GM12878 (cell line): ENCODE data around the gene MAML3. TPM values are rescaled to one million over a fixed set of nuclear protein-coding genes. Genes with fewer than 3 reads are reported as not detected.

Source experiments
- ATAC-seq: fragments of 200-7000 bp; cut with Tn5 transposase; 3 replicates; pipeline ENCODE4 v1.9.1; 2020; ENCODE audit warnings: mild to moderate bottlenecking, moderate library complexity
- BruUV-seq: library from RNA; stranded (reverse); fragments of 400-500 nt; replicated peaks from 2 replicates; lab custom pipeline; 2021; lab: Mats Ljungman, UMichigan
- CTCF ChIA-PET: fragments of 300-600 bp; sonication (Branson Sonifier 250); formaldehyde crosslinking; extraction: SDS; loops from one replicate; lab custom pipeline; 2021; ENCODE audit warnings: inconsistent platforms; lab: Yijun Ruan, JAX
- POLR2A ChIA-PET: fragments of 350-600 bp; formaldehyde crosslinking; extraction: SDS; loops from one replicate; lab custom pipeline; 2021; ENCODE audit warnings: inconsistent platforms; lab: Charles Lee
- RAD21 ChIA-PET: fragments of 300-600 bp; sonication (Branson Sonifier 250); formaldehyde crosslinking; loops from one replicate; lab custom pipeline; 2023; ENCODE audit warnings: antibody characterized with exemption; ENCODE audit not compliant: unreplicated experiment; lab: Charles Lee
- SMC1A ChIA-PET: fragments of 300-600 bp; sonication (Branson Sonifier 250); formaldehyde crosslinking; loops from one replicate; lab custom pipeline; 2023; ENCODE audit not compliant: unreplicated experiment, uncharacterized antibody; lab: Charles Lee
- DNase-seq: peaks from one replicate; pipeline ENCODE4 v3.0.0-alpha.2; 2011; ENCODE audit warnings: low read depth, low spot score
- FAIRE-seq: peaks from 3 replicates; lab custom pipeline; 2011; peaks lifted over from hg19 to GRCh38; lab: Jason Lieb, UNC
- H2AFZ ChIP-seq: 2 replicates; pipeline ENCODE4 v1.6.0; 2011; ENCODE audit warnings: low read depth, low read length, control low read depth; ENCODE audit not compliant: control insufficient read depth
- H3K27ac ChIP-seq: 2 replicates; pipeline ENCODE4 v1.5.1; 2011; ENCODE audit warnings: control low read depth; ENCODE audit not compliant: control insufficient read depth, insufficient read depth
- H3K27me3 ChIP-seq, 2 experiments: replicated peaks in 1 of 2; 2 replicates each; pipeline versions ENCODE4 v1.6.0 to v1.6.1; 2011; ENCODE audit warnings: low read length in 1 of 2; ENCODE audit not compliant: control insufficient read depth in 2 of 2, insufficient read depth in 2 of 2
- H3K36me3 ChIP-seq, 2 experiments: 2 replicates each; pipeline ENCODE4 v1.5.1; 2011; ENCODE audit warnings: low read length in 1 of 2; ENCODE audit not compliant: control insufficient read depth in 2 of 2, insufficient read depth in 2 of 2
- H3K4me1 ChIP-seq: 2 replicates; pipeline ENCODE4 v1.6.1; 2011; ENCODE audit warnings: mild to moderate bottlenecking, low read length, moderate library complexity, mixed read lengths; ENCODE audit not compliant: control insufficient read depth, insufficient read depth
- H3K4me2 ChIP-seq: 2 replicates; pipeline ENCODE4 v1.6.0; 2011; ENCODE audit warnings: control low read depth; ENCODE audit not compliant: control insufficient read depth, insufficient read depth
- H3K4me3 ChIP-seq: fragments of 200-600 bp; sonication (generic); 2 replicates; pipeline ENCODE4 v1.5.1; 2016
- H3K79me2 ChIP-seq: 2 replicates; pipeline ENCODE4 v1.6.0; 2011; ENCODE audit warnings: low read length; ENCODE audit not compliant: control insufficient read depth, insufficient read depth
- H3K9ac ChIP-seq: 2 replicates; pipeline ENCODE4 v1.8.0; 2011; ENCODE audit warnings: low read length, control low read depth, mixed read lengths; ENCODE audit not compliant: control insufficient read depth, insufficient read depth
- H3K9me3 ChIP-seq: replicated peaks from 3 replicates; pipeline ENCODE4 v1.5.1; 2011; ENCODE audit warnings: mild to moderate bottlenecking, low read length; ENCODE audit not compliant: control insufficient read depth, insufficient read depth
- H4K20me1 ChIP-seq: 2 replicates; pipeline ENCODE4 v1.6.0; 2011; ENCODE audit not compliant: control insufficient read depth, insufficient read depth
- EED ChIP-seq: sonication (generic); IDR thresholded peaks from 2 replicates; pipeline ENCODE4 v1.6.1; 2016; ENCODE audit warnings: antibody characterized with exemption, low read depth
- EZH2 ChIP-seq: IDR thresholded peaks from 2 replicates; pipeline ENCODE4 v1.6.1; 2012; ENCODE audit warnings: low read depth, mild to moderate bottlenecking, control low read depth, inconsistent platforms, low read length, borderline replicate concordance; ENCODE audit not compliant: control insufficient read depth
- KLF5 ChIP-seq: fragments of 450-650 bp; IDR thresholded peaks from 2 replicates; pipeline ENCODE4 v1.6.1; 2014; ENCODE audit warnings: mild to moderate bottlenecking; ENCODE audit not compliant: partially characterized antibody
- NR2C2 ChIP-seq: IDR thresholded peaks from 2 replicates; pipeline ENCODE4 v1.6.1; 2011; ENCODE audit warnings: borderline replicate concordance, low read depth; ENCODE audit not compliant: control insufficient read depth, insufficient read length
- RAD51 ChIP-seq: fragments of 450-650 bp; IDR thresholded peaks from 2 replicates; pipeline ENCODE4 v1.6.1; 2016; ENCODE audit warnings: moderate library complexity, mild to moderate bottlenecking, inconsistent platforms
- RUNX3 ChIP-seq: IDR thresholded peaks from 2 replicates; pipeline ENCODE4 v1.6.1; 2012; ENCODE audit warnings: low read length, inconsistent platforms
- WRNIP1 ChIP-seq: IDR thresholded peaks from 2 replicates; pipeline ENCODE4 v1.6.1; 2011; ENCODE audit warnings: low read depth, low read length, improper control_type of control experiment, borderline replicate concordance
- ZBTB40 ChIP-seq: fragments of 450-650 bp; IDR thresholded peaks from 2 replicates; pipeline ENCODE4 v1.6.1; 2016; ENCODE audit warnings: mild to moderate bottlenecking, moderate library complexity, borderline replicate concordance
- ZZZ3 ChIP-seq: IDR thresholded peaks from 2 replicates; pipeline ENCODE4 v1.6.1; 2011; ENCODE audit warnings: low read depth; ENCODE audit not compliant: control insufficient read depth, insufficient read length
- WGBS: methylation state at CpG from one replicate; pipeline ENCODE4 v1.1.6; 2016; ENCODE audit warnings: low lambda C conversion rate; ENCODE audit not compliant: insufficient replicate concordance, insufficient coverage; ENCODE audit errors: missing lambda C conversion rate; 5-methylcytosine and 5-hydroxymethylcytosine counted together
- in situ Hi-C: fragments of 300-500 bp; cut with MboI; formaldehyde crosslinking; loops from 9 replicates; pipeline ENCODE4 v1.14.3; 2018; ENCODE audit warnings: mixed read lengths
- intact Hi-C: fragments of 100-400 bp; cut with micrococcal nuclease; formaldehyde crosslinking; loops from one replicate; pipeline ENCODE4 v1.14.2; 2022; ENCODE audit not compliant: unreplicated experiment
- polyA plus RNA-seq, 11 experiments: library from polyadenylated mRNA; depleted of rRNA in 4 of 11; unstranded in 6 of 11; stranded (reverse) in 5 of 11; fragments of >200 nt; fragmentation: Nextera tagmentation in 4 of 11; fragmentation: Illumina TruSeq in 1 of 11; extraction: Ambion mirVana in 4 of 11; extraction: Trizol in 1 of 11; gene quantifications; 1 replicate in 1 of 11; 2 replicates in 10 of 11; pipeline versions ENCODE4 v1.2.1 to v1.2.3, GENCODE V29; 2011 to 2016; ENCODE audit warnings: inconsistent platforms in 2 of 11, missing spikeins in 2 of 11, low read depth in 1 of 11
- total RNA-seq, 4 experiments: library from RNA; depleted of rRNA in 3 of 4; stranded (reverse); fragments of >200 nt in 3 of 4; fragmentation: Illumina TruSeq in 1 of 4; extraction: Trizol in 1 of 4; gene quantifications; 2 replicates each; pipeline versions ENCODE4 v1.2.1 to v1.2.3, GENCODE V29; 2013 to 2021
- TF ChIP-seq, protein P1 (sequence below): fragments of 450-650 bp; IDR thresholded peaks from 2 replicates; pipeline ENCODE4 v1.6.1; 2017; ENCODE audit warnings: borderline replicate concordance

Gene MAML3
- total and polyA plus RNA-seq, 10 of the 15 experiments (the other 5 are each of a cell fraction or from before 2014, with no cell fraction given) = under 0.01 to 0.53 (median 0.06) TPM; not detected in 2

DNA sequence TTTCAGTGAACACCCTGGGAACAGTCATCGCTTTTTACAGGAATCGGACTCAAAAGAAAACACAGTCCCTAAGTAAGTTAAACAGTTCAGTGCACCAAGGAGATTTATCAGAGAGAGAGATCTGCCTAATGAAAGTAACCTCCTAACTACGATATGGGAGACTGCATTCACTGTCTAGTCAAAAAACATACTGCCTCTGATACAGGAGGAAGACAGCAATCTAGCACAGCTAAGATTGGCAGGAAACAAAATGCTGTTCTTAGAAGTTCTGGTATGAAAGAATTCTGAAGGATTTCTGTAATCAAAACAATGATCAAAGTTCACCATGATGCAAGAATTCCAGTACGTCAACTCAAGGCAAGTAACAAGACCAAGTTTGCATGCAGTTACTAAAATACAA lies 92.8 kb downstream of the MAML3 start:
- Histone ChIP-seq H3K9ac (no peak overlapping the region), H3K4me1 (no peaks in the 10 kb centered on the region), H3K4me3 (no peak overlapping the region), H3K9me3 (no peaks in the 10 kb centered on the region), H3K27me3 (0 out of 4 replicates have a peak, but pooled peaks cover 0 to 4% of the 10 kb centered on the region in 2 experiments), H3K36me3 (no peaks in the 10 kb centered on the region), H4K20me1 (no peaks in the 10 kb centered on the region), H3K4me2 (no peak overlapping the region), H3K27ac (no peak overlapping the region), H2AFZ (no peak overlapping the region), H3K79me2 (no peaks in the 10 kb centered on the region)
- CTCF ChIA-PET = no interaction called here
- RAD21 ChIA-PET = no interaction called here
- in situ Hi-C loops (no loop called here), intact Hi-C loops (no loop called here)
- WGBS = 43% methylated on average over 4 of the region's 4 CpGs
- DNase-seq = no peak
- no peak for ATAC-seq
- SMC1A ChIA-PET = interaction anchor here (0.7 kb wide), 1 partner anchor 54 kb away, joined by 3 read pairs; no protein-coding TSS in a partner anchor
- TF ChIP-seq EED (no peak), RUNX3 (no peak), WRNIP1 (no peak), ZZZ3 (no peak), EZH2 (no peak), KLF5 (no peak), ZBTB40 (no peak), NR2C2 (no peak), RAD51 (no peak)
- TF ChIP-seq, protein P1, sequence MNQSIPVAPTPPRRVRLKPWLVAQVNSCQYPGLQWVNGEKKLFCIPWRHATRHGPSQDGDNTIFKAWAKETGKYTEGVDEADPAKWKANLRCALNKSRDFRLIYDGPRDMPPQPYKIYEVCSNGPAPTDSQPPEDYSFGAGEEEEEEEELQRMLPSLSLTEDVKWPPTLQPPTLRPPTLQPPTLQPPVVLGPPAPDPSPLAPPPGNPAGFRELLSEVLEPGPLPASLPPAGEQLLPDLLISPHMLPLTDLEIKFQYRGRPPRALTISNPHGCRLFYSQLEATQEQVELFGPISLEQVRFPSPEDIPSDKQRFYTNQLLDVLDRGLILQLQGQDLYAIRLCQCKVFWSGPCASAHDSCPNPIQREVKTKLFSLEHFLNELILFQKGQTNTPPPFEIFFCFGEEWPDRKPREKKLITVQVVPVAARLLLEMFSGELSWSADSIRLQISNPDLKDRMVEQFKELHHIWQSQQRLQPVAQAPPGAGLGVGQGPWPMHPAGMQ = no peak
- POLR2A ChIA-PET = no interaction called here
- BruUV-seq = no TSS peak
- no peak for FAIRE-seq
